SIG-M5 treated with dmso at 0.1 percent for 504 hours (cell line): ENCODE results near the gene CYP4F22.
"Not testable (repeated sequence)": the region's sequence is repeated elsewhere in the genome, so short reads cannot be mapped to it uniquely, and the experiment has no call there.

ENCODE experiments used
- DNase-seq: peaks from one replicate; lab custom pipeline; 2025; ENCODE audit not compliant: unreplicated experiment; lab: John Stamatoyannopoulos, UW

CYP4F22 gene

DNA sequence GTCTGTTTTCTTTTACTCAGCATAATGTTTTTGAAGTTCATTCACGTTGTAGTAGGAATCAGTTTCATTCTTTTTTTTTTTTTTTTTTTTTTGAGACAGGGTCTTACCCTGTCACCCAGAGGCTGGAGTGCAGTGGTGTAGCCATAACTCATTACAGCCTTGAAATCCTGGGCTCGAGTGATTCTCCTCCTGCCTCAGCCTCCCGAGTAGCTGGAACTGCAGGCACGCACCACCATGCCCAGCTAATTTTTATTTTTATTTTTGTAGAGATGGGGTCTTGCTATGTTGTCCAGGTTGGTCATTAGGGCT lies 25.2 kb downstream of the CYP4F22 start:
- DNase-seq, result not testable (repeated sequence)

- DNase-seq, result no peak
These were observed 26.9 kb downstream of the CYP4F22 start for GRCh38 chr19:15534957-15535864.

- DNase-seq, result no peak
These were observed 28.0 kb downstream of the CYP4F22 start for GRCh38 chr19:15536350-15536749.

DNA sequence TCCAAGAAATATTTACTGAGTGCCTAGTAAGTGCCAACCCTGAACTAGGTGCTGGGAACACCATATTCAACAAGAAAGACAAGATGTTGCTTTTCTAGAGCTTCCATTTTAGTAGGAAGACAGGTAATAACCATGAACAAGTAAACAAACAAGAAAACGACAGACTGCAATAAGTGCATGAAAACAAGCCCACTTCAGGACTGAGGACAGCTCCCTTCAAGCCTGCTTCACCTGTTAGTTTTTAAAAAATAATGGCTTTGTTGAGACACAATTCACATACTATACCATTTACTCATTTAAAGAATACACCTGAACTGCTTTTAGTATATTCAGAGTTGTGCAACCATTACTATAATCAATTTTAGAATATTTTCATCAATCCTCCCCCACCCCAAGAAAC lies 30.4 kb downstream of the CYP4F22 start:
- DNase-seq, result no peak

DNA sequence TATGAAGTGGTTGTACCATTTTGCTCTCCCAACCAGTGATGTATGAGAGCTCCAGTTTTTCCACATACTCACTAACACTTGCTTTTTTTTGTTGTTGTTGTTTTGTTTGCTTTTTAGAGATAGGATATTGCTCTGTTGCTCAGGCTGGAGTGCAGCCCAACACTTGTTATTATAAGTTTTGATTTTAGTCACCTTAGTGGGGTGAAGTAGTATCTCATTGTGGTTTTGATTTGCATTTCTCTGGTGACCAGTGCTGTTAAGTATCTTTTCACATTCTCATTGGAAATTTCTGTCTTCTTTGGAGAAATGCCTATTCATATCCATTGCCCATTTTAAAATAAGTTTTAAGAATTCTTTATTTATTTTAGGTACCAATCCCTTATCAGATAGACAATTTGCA lies 31.3 kb downstream of the CYP4F22 start:
- DNase-seq, result no peak

- DNase-seq, result no peak
These were observed 32.1 kb downstream of the CYP4F22 start for GRCh38 chr19:15540435-15540834.

- no peak for DNase-seq
These were observed 36.0 kb downstream of the CYP4F22 start for GRCh38 chr19:15544283-15544682.

GRCh38 chr19:15544970-15545369 lies 36.6 kb downstream of the CYP4F22 start:
- no peak for DNase-seq

DNA sequence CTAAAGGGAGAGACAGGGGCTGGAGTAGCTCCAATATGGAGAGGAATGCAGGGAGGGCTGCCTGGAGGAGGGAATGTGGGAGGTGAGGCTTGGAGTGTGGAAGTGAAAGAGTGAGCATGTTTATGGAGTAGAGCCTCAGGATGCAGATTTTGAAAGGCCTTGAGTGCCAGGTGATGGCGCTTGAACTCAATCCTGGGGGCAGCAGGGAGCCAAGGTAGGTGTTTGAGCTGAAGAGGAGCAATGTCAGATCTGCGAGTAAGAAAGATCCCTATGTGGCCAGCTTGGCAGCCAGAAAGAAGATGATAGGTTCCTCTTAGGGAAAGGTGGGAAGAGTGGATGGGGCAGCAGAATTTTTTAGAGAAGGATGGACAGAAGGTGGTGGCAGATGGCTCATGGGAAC lies 40.3 kb downstream of the CYP4F22 start:
- no peak for DNase-seq

GRCh38 chr19:15549581-15549980 lies 41.3 kb downstream of the CYP4F22 start:
- no peak for DNase-seq

GRCh38 chr19:15550273-15550672 lies 41.9 kb downstream of the CYP4F22 start:
- no peak for DNase-seq

GRCh38 chr19:15550929-15551292 lies 42.6 kb downstream of the CYP4F22 start:
- DNase-seq, result no peak

DNA sequence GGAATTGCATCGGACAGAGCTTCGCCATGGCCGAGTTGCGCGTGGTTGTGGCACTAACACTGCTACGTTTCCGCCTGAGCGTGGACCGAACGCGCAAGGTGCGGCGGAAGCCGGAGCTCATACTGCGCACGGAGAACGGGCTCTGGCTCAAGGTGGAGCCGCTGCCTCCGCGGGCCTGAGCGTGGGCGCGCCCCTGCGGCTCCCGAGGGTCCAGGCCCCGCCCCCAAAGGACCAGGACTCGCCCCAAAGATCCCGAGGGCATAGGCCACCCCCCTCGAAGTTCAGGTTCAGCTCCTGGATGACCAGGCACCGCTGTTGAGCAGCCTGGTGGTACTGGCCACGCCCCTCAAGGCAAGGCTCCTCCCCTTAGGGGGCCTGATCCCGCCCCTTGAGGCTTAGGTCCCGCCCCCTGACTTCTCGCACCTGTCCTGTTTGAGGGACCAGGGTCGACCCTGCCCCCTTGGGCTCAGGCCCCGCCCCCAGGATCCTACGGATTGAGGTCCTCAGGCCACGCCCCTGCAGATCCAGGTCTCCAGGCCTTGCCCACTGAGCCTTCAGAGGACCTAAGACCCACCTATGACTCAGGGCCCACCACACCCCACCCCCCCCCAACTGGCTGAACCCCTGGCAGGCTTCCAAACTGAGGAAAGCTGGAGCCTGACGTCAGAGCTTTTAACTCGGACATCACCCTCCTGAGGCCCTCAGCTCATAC lies 43.1 kb downstream of the CYP4F22 start:
- DNase-seq, result no peak

GRCh38 chr19:15555021-15555420 lies 46.7 kb downstream of the CYP4F22 start:
- no peak for DNase-seq

DNA sequence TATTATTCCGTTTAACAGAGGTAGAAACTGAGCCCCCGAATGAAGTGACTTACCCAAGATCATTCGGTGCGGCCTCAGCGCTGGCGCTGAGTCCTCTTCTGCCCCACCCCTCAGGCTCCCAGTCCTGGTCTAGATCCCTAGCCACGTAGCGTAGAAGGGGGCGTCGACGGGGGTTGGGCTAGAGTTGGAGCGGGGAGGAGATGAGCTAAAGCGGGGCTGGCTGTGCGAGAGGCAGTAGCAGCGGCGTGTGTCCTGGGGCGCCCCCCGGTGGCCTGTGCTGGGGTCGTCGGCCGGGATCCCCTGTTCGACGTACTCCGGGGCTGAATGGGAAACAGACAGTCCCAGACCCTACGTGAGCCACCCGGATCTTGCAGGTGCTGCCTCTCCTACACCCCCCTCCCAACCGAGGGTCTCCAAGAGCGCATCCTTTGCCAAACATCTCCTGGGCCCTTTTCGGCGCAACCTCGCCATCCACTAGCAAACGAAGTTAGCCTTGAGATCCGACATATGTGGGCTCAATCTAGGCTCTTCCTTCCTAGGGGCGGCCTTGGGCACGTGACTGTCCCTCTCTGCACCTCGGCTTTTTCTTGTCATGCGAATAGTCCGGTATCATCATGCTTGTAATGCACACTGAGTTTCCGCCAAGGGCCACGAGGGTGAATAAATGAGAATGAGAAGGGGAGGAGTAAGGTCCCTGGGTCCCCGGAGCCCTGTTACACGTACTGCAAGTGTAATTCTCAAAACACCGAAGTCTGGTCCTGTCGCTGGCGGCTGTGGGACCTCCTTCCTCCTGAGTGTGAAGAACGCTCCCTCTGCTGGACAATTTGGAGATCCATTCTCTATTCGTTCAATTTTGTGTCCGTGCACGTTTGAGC lies 47.7 kb downstream of the CYP4F22 start:
- peak; percentile 91 for DNase-seq

DNA sequence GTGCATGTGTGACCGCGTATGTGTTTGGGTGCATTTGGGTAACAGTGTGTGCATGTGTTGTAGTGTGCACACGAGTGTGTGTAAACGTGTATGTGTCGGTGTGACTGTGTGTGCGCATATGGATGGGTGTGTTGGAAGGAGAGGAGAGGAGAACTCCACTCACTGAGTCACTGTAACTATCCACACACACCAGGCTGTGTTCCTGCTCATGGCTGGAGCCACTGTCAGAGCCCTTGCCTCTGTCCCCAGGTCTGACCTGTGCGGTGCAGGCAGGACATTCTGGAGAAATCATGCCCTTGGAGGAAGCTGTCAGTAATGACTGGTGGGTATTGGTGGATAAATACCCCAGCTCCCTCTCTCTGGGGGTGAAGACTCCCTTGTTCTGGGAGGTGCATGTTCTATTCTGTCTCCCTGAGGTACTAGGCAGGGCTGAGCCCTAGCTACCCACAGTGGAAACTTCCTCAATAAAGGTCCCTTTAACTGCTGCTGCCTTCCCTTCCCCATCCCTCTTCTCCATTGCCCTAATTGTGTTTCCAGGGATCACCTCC lies 48.4 kb downstream of the CYP4F22 start:
- no peak for DNase-seq

DNA sequence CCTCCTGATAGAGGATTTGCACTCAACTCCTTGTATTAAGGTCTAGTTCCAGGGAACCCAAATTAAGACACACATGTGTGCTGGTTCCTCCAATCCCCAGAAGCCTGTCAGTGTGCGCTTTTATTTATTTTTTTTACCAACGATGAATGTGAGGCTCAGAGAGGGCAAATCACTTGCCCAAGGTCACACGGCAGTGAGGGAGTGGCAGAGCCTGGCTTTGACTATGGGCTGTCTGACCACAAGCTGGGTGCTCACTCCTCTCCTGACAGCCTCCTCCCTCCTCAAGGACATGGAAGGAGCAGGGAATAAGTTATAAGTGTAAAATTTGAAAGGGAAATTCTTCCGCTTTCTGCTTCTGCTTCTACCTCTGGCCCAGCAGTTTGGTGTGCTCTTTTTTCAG lies 48.9 kb downstream of the CYP4F22 start:
- no peak for DNase-seq

- no peak for DNase-seq
These were observed 53.8 kb downstream of the CYP4F22 start for GRCh38 chr19:15562145-15562544.

- no peak for DNase-seq
These were observed 54.5 kb downstream of the CYP4F22 start for GRCh38 chr19:15562861-15563260.

DNA sequence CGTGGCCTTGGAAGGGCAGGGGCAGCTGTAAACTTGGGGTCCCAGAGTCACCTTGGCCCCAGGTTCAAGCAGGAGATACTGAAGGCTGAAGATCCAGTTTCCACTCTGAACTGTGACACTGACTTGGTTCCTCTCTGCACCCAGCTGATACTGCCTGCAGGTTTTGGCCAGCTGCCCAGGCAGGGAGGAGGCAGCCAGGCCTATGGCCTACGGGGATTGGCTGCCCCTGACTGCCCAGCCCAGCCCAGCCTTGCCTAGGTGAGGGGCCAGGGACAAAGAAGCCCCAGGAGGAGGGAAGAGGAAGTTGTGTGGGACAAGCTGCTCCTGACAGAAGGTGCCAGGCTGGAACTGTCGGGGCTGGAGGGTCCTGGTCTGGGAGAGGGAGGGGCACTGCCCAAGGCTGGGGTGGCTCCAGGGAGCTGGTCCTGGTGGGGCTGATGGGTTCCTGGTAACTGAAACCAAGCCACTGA lies 55.0 kb downstream of the CYP4F22 start:
- DNase-seq, result peak; percentile 14

GRCh38 chr19:15563931-15564330 lies 55.6 kb downstream of the CYP4F22 start:
- no peak for DNase-seq
